NCI-H2196 (cell line): ENCODE data around the gene SLC1A7.

Experiments
- DNase-seq: peaks from one replicate; lab custom pipeline; 2025; ENCODE audit not compliant: unreplicated experiment; lab: John Stamatoyannopoulos, UW

Gene SLC1A7

GRCh38 chr1:53062708-53063591, 79.5 kb downstream of the SLC1A7 start:
- DNase-seq = no peak

GRCh38 chr1:53061859-53062707, 80.4 kb downstream of the SLC1A7 start, which contains the start of gene PODN:
PODN (plus strand) TSS chr1:53062213; CDS start chr1:53069856, 7,643 bp downstream.
- no peak for DNase-seq

- DNase-seq = no peak
These were observed 81.1 kb downstream of the SLC1A7 start for GRCh38 chr1:53061123-53061858.

GRCh38 chr1:53060579-53060978, 81.9 kb downstream of the SLC1A7 start:
- no peak for DNase-seq

- DNase-seq = no peak
These were observed 85.3 kb downstream of the SLC1A7 start for GRCh38 chr1:53057127-53057526.

- DNase-seq = no peak
These were observed 90.8 kb downstream of the SLC1A7 start for GRCh38 chr1:53051676-53052075.

- DNase-seq = no peak
These were observed 92.1 kb downstream of the SLC1A7 start for GRCh38 chr1:53050310-53050709.

- DNase-seq = no peak
These were observed 92.9 kb downstream of the SLC1A7 start for GRCh38 chr1:53049574-53049967.

- DNase-seq = no peak
These were observed 93.4 kb downstream of the SLC1A7 start for GRCh38 chr1:53048960-53049573.

- DNase-seq = peak; percentile 32
These were observed 94.4 kb downstream of the SLC1A7 start for GRCh38 chr1:53047737-53048736.

- peak; percentile 63 for DNase-seq
These were observed 95.5 kb downstream of the SLC1A7 start for GRCh38 chr1:53046930-53047329.

GRCh38 chr1:53044926-53045325, 97.5 kb downstream of the SLC1A7 start:
- DNase-seq = no peak

GRCh38 chr1:53043271-53043670, 99.2 kb downstream of the SLC1A7 start:
- no peak for DNase-seq

- no peak for DNase-seq
These were observed 103.9 kb downstream of the SLC1A7 start for GRCh38 chr1:53038566-53038965.
